ENCODE data around the gene MGAT5B. TPM values are rescaled to one million over a fixed set of nuclear protein-coding genes. Genes with fewer than 3 reads are reported as not detected.

MGAT5B gene
- total RNA-seq, 2 donors from 2014 or later: 0.14 to 4.1 TPM

DNA sequence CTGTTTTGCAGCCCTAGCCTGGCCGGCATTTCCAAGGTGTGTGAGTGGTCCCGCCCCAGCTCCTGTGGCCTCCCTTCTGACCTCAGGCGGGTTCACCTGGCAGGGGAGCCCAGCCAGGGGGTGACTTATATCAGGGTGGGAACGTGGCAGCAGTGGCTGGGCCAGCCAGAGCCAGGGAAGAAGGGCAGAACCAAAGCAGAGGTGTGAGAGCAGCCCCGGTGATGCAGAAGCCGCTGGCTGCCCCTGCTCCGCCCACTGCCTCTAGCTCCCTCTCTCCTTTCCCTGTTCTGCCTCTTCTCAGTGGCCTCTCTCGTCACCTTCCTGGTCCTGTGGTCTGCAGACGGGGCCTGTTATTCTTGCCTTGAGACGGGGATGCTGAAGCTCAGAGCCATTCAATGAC, 12.1 kb downstream of the MGAT5B start:
- no peak overlapping the region for H3K4me3 ChIP-seq
- TF ChIP-seq POLR2A (IDR thresholded peaks at IDR 0.05) (no peak), POLR2AphosphoS5 (IDR thresholded peaks at IDR 0.05) (no peak)
- TF ChIP-seq, protein P1, sequence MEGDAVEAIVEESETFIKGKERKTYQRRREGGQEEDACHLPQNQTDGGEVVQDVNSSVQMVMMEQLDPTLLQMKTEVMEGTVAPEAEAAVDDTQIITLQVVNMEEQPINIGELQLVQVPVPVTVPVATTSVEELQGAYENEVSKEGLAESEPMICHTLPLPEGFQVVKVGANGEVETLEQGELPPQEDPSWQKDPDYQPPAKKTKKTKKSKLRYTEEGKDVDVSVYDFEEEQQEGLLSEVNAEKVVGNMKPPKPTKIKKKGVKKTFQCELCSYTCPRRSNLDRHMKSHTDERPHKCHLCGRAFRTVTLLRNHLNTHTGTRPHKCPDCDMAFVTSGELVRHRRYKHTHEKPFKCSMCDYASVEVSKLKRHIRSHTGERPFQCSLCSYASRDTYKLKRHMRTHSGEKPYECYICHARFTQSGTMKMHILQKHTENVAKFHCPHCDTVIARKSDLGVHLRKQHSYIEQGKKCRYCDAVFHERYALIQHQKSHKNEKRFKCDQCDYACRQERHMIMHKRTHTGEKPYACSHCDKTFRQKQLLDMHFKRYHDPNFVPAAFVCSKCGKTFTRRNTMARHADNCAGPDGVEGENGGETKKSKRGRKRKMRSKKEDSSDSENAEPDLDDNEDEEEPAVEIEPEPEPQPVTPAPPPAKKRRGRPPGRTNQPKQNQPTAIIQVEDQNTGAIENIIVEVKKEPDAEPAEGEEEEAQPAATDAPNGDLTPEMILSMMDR (IDR thresholded peaks at IDR 0.05): no peak
- H3K9me3 ChIP-seq: no peaks in the 10 kb centered on the region
- H3K27ac ChIP-seq: no peak overlapping the region
- no peaks in the 10 kb centered on the region for H3K4me1 ChIP-seq (replicated peaks)
- H3K27me3 ChIP-seq (replicated peaks; ENCODE audit: insufficient read depth): peaks cover 4% of the 10 kb centered on the region
- intact Hi-C loops (cut with DNase I): no loop called here
- no peaks in the 10 kb centered on the region for H3K36me3 ChIP-seq
- DNase-seq (ENCODE audit: low spot score): no peak
- 41% methylated on average over 10 of the region's 10 CpGs for WGBS

DNA sequence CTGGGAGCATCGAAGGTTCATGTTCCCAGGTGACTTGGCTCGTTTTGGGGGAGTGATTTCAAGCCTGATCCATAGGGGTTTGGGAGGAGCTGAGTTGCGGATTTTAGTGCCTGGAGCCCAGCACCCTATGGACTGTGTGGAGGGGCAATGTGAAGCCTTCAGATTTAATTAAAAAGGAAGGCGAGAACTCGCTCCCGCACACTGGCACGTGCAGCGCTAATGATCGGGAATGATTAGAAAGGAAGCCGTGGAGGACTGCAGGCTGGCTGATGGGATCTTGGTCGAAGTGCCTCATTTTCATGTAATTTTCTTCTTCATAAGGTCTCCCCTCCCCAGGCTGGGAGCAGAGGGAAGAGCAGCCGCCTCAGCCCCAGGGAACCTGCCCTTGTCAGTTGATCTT, 12.8 kb downstream of the MGAT5B start:
- DNase-seq (ENCODE audit: low spot score): no peak
- H3K4me3 ChIP-seq: no peak overlapping the region
- H3K36me3 ChIP-seq: no peaks in the 10 kb centered on the region
- no peaks in the 10 kb centered on the region for H3K4me1 ChIP-seq (replicated peaks)
- no peak overlapping the region for H3K27ac ChIP-seq
- 90% methylated on average over 12 of the region's 12 CpGs for WGBS
- peaks cover 4% of the 10 kb centered on the region for H3K27me3 ChIP-seq (replicated peaks; ENCODE audit: insufficient read depth)
- TF ChIP-seq, protein P1 (IDR thresholded peaks at IDR 0.05): no peak
- no peak for TF ChIP-seq POLR2A (IDR thresholded peaks at IDR 0.05)
- no peak for TF ChIP-seq POLR2AphosphoS5 (IDR thresholded peaks at IDR 0.05)
- H3K9me3 ChIP-seq: no peaks in the 10 kb centered on the region
- intact Hi-C loops (cut with DNase I): no loop called here

DNA sequence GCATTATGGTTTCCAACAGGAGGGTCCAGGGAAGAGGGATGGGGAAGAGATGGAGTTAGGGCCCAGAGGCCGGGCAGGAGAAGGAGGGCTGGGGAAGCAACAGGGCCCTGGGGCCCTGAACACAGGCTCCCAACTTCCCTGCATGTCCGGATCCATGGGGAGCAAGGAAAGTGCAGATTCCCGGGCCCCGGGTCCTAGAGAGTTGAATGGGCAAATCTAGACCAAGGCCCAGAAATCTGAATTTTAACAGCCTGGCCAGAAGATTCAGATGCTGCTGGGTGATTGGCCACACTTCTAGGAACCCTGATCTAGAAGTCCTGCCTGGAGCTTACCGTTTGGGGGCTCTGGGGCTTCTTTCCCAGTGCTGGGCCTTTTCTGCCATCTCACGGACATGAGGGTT, 13.2 kb downstream of the MGAT5B start:
- intact Hi-C loops (cut with DNase I): no loop called here
- Histone ChIP-seq H3K9me3 (no peaks in the 10 kb centered on the region), H3K27ac (no peak overlapping the region), H3K27me3 (replicated peaks; ENCODE audit: insufficient read depth) (peaks cover 4% of the 10 kb centered on the region), H3K4me3 (no peak overlapping the region), H3K4me1 (replicated peaks) (no peaks in the 10 kb centered on the region), H3K36me3 (no peaks in the 10 kb centered on the region)
- TF ChIP-seq POLR2AphosphoS5 (IDR thresholded peaks at IDR 0.05) (no peak), POLR2A (IDR thresholded peaks at IDR 0.05) (no peak)
- TF ChIP-seq, protein P1 (IDR thresholded peaks at IDR 0.05): no peak
- no peak for DNase-seq (ENCODE audit: low spot score)
- 87% methylated on average over 6 of the region's 6 CpGs for WGBS

DNA sequence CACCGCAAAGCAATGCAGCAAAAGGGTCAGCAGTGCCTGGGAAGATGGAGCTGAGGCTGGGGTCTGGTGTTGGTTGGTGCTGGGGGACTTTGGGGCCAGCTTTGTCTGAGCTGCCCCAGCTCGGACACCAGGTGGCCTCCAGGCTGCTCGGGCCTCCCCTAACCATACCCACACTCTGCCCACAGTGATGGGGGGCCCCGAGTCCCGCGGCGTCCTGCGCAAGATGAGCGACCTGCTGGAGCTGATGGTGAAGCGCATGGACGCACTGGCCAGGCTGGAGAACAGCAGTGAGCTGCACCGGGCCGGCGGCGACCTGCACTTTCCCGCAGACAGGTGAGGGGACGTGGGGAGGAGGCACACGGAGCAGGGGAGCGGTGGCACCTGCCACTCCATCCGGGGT, 13.8 kb downstream of the MGAT5B start:
- no peak overlapping the region for H3K4me3 ChIP-seq
- TF ChIP-seq POLR2A (IDR thresholded peaks at IDR 0.05): no peak
- TF ChIP-seq, protein P1 (IDR thresholded peaks at IDR 0.05): no peak
- TF ChIP-seq POLR2AphosphoS5 (IDR thresholded peaks at IDR 0.05): no peak
- no peak overlapping the region for H3K27ac ChIP-seq
- no peak for DNase-seq (ENCODE audit: low spot score)
- H3K27me3 ChIP-seq (replicated peaks; ENCODE audit: insufficient read depth): peaks cover 4% of the 10 kb centered on the region
- no peaks in the 10 kb centered on the region for H3K4me1 ChIP-seq (replicated peaks)
- 86% methylated on average over 20 of the region's 20 CpGs for WGBS
- H3K9me3 ChIP-seq: no peaks in the 10 kb centered on the region
- intact Hi-C loops (cut with DNase I): no loop called here
- no peaks in the 10 kb centered on the region for H3K36me3 ChIP-seq

DNA sequence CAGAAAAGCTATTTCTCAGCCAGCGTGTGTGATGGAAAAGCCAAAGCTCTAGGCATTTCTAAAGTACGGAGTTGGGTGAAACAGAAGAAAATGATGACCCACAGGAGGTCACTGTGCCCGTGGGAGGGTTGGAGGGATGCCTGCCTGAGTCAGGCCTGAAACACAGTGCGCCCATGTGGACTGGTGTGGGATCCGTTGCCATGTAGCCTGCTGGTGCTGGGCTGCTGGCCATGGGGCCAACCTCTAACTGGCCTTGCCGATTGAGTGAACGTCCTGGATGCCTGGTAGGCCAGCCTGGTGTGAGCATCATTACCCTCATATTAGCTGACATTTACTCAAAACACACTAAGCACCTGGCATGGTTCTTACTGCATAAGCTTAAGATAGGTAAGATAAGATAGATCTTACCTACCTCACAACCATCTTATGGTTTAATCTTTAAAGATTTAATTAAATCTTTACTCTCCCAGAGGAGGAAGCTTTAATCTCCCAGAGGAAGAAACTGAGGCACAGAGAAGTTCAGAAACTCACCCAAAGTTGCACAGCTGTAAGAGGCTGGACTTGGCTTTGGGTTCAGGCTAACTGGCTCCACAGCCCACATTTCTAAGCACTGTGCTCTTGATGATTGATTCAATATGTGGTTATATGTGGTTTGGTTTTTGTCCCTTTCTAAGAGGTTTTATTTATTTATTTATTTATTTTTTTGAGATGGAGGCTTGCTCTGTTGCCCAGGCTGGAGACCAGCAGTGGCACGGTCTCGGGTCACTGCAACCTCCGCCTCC, 15.7 kb downstream of the MGAT5B start:
- WGBS: 85% methylated on average over 10 of the region's 10 CpGs
- Histone ChIP-seq H3K4me3 (no peak overlapping the region), H3K27ac (no peak overlapping the region), H3K4me1 (replicated peaks) (no peaks in the 10 kb centered on the region), H3K36me3 (no peaks in the 10 kb centered on the region), H3K9me3 (no peaks in the 10 kb centered on the region), H3K27me3 (replicated peaks; ENCODE audit: insufficient read depth) (peaks cover 4% of the 10 kb centered on the region)
- no peak for TF ChIP-seq POLR2AphosphoS5 (IDR thresholded peaks at IDR 0.05)
- TF ChIP-seq, protein P1 (IDR thresholded peaks at IDR 0.05): no peak
- DNase-seq (ENCODE audit: low spot score): no peak
- intact Hi-C loops (cut with DNase I): no loop called here

Data from prostate gland (tissue), 2 donors.